ENCODE measurements around the gene MINDY4B. TPM values are rescaled to one million over a fixed set of nuclear protein-coding genes. Genes with fewer than 3 reads are reported as not detected.

MINDY4B gene
- polyA plus RNA-seq (ENCODE audit: insufficient read depth in 1 of 5, insufficient read length in 5 of 5, low replicate concordance in 1 of 5) = under 1 TPM in 1 of 5 donors, not detected in 4; 0.09 TPM
- long read RNA-seq, donor 1 = 0 reads
- long read RNA-seq, donor 2 = 0 reads
- long read RNA-seq, donor 3 = 0 reads
- long read RNA-seq, donor 4 = 0 reads
- long read RNA-seq, donor 5 = 0 reads
- long read RNA-seq, donor 6 = 0 reads
- long read RNA-seq, donor 7 = 0 reads
- long read RNA-seq, donor 8 = 0 reads

DNA sequence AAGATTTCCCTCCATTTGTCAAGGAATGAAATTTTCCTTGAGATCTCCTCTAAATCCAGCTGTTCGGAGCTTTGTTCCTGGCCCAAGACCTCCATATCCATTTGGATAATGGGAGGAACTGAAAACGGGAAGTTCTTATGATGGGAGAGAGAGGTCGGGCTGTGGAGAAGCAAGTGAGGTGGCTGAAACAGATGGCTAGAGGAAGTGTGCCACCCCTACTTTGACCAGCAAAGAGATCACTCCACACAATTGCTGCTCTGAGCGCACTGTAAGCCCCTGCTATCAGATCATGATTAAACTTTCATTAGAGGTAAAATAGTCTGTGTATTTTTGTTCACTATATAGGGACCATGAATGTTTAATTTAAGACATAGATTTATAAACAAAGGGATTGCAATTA, at the start of gene MINDY4B:
MINDY4B (minus strand) TSS at position 101 of the 400 bp plus-strand sequence; CDS start at position 101, 0 bp downstream.
- no peak for DNase-seq

DNA sequence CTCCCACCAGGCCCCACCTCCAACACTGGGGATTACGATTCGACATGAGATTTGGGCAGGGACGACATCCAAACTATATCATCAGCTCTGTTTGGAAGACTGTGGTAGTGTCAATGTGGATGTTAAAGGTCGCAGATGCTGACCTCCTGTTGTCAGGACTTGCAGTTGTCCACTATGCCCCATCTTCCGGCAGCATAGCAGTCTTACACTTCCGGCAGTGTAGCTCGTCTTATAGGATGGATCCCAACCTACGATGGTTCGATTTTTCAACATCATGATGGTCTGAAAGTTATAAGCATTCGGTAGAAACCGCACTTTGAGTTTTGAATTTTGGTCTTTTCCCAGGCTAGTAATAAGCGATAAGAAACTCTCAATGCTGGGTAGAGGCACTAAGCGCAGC, 46.7 kb upstream of the MINDY4B start:
- no peak for DNase-seq

DNA sequence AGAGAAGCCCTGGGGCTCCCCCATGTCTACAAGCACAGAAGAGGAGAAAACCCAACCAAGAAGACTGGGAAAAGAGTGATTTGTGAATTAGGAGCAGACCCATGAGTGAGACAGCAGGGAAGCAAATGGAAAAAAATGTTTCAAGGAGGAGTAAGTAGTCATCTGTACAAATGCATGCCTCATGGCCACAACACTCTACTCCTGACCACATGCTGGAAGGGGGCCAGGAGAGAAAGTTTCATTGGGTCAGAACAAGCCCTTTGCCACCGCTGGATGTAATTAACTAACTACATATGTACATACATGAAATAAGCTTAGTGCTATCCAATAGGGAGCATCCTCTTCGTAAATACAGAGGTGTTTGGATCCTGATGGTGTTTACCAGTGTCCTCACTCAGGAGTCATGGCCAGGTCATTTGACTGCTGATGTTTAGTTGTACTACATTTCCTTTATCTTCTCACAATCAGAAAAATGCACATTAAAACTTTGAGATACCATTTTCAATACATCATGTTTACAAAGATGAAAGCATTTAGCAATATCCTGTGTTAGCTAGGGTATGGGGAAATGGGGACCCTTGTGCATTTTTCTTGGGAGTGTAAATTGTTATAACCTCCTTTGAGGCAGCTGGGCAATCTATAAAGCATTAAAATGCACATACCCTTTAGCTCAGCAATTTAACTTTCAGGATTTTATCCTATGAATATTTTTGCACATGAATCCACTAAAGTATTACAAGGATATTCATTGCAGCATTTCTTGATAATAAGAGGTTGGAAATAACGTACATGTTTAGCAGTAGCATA, 40.2 kb upstream of the MINDY4B start:
- DNase-seq = no peak

DNA sequence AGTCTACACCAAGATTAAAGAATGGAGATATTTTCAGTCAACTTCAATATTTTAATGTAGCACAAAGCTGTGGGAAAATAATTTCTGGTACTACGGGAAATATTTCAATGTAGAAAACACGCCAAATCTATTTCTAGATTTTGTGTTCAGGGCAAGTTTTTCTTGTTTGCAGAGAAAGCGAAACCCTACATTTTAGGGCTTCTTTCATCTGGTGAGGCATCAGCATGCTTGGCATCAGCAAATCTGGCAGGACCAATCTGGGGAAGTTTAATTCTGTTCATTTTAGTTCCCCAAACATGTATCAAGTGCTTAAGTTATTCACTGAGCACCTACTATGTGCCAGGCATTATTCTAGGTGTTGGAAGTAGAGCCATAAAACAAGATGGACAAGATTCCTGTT, 37.0 kb upstream of the MINDY4B start:
- no peak for DNase-seq

DNA sequence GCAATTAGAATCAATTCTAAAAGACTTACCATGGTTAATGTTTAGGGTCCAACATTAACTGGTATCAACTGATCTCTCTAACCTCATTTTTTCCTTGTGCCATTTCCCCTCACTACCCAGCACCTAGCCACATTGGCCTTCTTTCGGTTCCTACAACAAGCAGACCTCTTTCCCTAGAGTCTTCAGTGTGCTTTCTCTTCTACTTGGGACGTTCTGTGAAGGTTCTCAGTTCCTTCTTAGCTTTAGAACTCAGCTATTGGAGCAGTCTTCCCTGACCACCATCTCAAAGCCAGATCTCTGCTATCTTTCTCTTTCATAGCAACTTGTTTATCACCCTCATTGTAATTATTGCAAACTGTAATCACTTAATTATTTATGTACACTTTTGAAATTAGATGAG, 31.5 kb upstream of the MINDY4B start:
- no peak for DNase-seq

DNA sequence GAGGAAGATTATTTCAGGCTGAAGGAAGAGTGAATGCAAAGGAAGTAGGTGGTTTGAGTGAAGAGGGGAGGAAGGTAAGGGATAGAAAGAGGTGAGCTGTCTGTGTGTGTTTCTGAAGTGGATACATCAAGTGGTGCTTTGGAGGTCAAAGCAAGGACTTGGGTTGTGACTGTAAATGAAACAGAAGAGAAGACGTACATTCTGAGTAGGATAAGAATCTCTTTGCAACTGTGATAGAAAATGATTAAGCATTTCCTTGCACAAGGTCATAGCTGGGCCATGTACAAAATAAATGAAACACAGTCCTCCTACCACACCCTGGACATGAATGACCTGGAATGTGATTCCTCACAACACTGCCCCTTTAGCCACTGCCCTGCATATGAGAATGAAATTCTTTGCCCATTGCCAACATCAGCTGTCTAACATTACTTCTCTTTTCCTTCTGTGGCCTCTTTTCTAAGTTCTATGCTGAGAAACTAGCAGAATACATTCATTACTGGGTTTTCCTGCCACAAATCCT, 28.3 kb upstream of the MINDY4B start:
- DNase-seq = no peak

DNA sequence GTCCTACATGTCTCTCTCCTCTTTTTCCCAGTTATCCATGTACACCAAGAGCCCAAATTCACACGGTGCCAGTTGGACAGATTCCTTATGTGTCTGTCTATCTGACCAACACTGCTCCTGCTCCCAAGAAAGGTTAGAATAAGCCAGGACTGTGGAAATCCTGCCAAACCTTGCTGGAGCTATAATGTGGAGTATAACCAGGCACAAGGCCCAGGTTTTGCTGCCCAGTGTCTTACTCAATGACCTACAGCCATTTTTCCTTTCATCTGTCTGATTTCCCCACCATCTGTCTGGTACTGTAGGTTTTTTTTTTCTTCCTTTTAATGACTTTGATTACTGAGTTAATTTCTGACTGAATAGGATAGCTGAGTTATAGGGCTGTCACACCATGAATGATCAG, 26.5 kb upstream of the MINDY4B start:
- DNase-seq = no peak

DNA sequence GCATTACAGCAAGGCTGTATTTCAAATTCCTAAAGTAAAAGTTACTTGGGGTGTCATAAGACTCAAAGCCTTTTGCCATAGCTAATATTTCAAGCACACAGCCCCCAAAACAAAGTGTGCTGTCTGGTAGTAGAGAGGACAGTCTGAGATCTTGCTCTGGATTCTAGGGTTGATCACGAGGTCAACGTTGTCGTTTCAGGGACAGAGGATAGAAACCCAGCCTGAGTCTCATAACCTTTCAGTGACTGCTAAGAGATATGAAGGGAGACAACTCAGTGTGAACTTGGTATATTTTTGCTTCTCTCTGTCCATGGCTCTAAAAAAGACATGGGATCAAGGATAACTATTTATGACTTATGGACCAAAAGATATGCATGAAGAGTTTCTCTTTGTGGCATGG, 25.6 kb upstream of the MINDY4B start:
- DNase-seq = no peak

DNA sequence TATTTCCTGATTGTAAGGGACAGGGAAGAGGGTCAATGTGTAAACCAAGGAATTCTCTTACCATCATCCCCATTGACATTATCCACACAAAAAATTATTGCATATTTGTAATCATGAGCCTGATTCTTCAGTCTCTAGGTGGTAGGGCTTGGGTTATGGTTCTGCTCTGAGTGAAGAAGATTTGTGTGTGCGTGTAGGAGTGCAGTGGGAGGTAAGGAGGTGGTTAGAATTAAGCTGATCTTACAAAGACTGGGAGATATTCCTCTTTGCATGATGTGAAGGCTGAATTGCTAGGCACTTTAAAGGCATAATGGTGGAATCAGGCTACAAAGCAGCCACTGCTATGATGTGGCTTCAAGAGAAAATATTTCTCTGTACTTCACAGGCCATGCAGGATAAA, 23.0 kb upstream of the MINDY4B start:
- no peak for DNase-seq

DNA sequence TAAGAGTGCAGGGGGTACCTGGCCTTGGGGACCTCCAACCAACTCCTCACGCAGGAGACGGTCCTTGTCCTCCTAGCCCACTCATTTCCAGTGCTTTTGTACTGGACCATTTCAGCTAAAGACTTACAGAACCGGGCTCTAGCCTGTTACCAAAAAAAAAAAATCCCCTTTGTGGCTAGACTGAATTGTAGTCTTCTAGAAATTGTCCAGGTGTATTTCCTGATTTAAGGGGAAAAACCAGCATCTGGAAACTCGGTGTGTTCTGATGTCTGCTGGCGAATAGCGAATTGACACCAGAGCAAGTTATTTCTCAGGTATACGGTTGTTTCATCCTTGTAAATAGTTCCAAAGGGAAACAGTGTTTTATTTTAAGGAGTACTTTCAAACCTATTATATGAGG, 21.1 kb upstream of the MINDY4B start:
- no peak for DNase-seq

DNA sequence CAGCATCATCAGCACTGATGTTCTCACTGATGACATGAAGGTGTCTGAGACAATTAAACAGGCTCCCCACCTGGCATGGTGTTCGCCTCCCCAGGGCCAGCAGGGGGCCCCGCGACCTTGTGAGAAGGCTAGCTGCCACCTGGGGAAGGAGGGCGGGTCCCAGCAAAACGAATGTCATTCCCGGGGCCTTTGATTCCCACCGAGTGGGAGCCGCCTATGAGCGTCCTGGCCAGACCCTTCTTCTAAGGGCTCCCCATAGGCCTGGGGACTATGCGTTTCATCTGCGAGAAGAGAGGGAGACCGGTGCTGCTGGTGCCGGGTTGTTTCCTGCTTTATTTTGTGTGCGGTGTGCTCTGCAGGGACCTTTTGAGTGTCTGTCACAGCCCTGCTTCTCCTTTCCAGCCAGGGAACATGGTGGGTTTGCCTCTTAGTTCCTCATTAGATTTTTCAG, 20.5 kb upstream of the MINDY4B start:
- DNase-seq = no peak

DNA sequence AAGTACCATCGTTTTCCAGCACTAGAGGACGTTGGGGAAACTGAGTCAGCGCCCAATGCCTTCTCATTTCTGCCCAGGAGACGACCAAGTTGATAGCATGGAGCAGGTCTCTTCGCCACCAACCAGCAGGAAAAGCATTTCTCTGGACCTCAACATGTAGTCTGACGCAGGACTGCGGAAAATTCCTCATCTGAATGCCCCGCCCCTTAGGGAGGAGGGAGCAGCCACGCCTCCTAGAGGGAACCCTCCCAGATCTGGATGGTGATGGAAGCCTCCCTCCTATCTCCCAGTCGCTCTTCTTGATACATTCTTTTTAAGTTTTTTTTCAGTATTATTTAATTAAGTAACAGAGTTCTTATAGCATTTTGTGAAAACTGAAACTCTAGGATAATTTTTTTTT, 17.4 kb upstream of the MINDY4B start:
- DNase-seq = no peak

DNA sequence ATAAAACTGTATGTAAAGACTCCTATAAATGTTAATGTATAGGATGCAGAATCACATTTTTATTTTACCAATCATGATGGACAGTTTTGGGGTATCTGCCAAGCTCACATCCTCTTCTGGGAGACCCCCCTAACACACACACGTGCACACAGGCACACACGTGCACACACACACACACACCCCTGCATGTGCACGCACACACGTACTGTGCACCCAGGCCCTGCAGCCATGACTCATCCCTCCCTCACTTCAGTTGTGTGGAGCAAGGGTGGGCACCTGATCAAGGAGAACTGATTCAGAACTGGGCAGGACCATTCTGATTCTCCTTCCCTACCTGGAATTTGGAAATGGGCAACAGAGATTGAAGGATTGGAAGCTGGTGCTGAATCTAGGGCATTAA, 16.0 kb upstream of the MINDY4B start:
- DNase-seq = no peak

DNA sequence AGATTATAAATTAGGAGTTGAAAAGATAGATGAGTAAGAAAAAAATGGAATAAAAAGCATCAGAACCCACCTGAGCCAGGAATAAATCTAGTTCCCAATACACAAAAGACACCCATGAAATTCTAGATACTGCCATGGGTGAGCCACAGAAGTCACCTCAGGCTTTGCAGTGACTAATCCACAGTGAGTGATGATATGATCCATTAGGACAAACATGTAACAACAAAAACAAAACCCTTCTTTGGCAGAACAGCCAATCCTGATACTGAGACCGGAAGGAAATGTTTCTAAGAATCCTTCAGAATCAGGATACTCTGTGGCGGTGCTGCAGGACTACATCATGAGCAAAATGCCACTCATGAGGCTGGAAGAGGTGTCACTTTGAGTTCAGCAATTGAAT, 15.0 kb upstream of the MINDY4B start:
- no peak for DNase-seq

DNA sequence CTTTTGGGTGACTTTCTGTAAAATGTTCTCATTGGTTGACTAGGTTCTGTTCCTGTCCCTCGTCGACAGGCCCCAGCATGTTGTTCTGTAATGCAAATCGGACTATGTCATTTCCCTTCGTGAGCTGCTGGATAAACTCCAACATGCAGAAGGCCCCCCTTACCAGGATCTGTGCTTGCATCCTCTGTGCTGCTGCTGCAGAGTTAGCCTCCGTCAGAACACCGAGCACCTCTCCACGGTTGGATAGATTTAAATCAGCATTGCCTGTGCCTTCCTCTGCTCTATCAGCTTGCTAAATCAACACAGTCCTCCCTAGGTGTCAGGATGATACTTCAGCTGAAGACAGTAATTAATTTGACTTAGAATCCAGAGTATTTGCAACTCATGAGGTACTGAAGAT, 12.7 kb upstream of the MINDY4B start:
- no peak for DNase-seq

DNA sequence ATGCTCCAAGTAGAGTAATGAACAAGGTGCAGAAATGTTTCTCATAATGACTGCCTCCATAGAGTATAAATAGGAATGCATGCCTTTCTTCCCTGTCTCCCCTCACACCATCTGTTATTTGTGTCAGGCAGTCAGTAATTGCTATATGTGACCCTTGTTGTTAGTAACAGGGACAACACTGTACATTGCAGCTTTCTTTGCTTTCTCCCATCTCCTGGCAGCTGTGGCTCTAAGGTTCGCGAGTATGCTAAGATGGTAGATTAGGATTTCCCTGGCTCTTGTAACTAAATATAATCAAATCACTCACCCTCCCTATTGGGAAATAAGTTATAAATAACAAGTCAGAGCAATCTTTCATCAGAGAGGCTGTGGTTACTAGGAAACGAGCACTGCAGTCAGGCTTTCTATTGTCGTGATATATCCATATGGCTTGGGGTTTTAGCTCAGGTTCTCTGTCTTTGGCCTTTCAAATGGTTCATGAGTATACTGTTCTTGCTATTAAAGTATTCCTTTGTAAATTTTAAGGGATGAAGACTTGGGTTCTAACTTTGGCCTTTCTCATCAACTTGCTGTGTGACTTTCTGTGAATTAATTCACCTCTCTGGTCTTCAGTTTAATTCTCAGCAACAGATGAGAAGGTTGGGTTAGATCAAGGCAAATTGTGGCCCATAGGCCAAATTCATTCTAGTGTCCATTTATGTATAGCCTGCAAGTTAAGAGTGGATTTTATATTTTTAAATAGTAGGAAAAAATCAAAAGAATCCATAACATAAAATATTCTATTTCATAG, 8.1 kb upstream of the MINDY4B start:
- DNase-seq = peak; percentile 38 to 55

DNA sequence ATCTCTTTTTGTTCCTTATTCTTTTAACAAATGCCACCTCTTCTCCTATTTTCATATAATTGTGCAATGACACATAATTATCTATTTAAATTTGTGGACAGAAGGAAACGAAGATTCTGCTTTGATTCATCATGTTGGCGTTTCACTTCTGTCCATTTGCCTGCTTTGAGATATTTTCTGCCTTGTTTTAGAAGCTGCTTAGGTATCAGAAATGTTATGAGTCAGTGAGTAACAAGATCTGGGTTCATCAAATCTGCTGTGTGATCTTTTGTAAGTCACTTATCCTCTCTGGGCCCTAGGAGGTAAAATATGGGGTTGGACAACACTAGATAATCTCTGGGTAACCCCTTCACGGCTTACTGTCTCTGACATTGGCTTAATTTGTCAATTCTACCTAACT, 7.3 kb upstream of the MINDY4B start:
- DNase-seq = no peak

DNA sequence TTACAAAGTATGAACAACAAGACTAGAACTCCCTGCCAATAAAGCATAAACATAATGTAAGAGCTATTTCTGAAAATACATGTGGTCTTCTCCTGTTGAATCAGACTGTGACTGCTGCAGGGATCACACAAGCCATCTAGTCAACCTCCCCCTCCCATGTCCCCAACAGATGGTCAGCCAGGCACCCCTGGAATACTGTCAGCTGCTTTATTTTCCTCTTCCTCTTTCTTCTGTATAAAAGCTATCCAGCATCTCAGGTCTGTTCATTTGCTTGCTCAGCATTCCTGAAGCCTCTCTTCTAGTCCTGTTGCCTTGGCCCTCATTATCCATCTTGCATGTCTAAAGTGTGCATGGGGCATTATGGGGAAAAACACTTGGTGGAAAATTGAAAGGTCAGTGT, 6.5 kb upstream of the MINDY4B start:
- DNase-seq = no peak

DNA sequence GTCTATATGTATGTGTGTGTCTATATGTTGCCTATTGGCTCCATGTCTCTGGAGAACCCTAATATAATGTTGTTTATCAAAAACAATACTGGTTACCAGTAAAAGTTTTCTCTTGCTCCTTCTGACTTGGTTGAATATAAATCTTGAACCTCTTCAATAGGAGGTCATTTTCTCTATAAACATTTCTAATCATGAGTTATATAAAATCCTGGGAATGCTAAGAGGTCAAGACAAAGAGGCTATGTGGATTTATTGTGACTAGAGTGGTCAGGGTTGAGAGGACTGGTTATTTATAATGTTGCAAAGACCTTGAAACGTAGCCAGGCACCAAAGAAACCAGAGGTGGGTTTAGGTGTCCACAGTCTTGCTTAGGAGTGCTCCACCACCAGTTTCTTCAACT, 1.2 kb upstream of the MINDY4B start:
- no peak for DNase-seq

DNA sequence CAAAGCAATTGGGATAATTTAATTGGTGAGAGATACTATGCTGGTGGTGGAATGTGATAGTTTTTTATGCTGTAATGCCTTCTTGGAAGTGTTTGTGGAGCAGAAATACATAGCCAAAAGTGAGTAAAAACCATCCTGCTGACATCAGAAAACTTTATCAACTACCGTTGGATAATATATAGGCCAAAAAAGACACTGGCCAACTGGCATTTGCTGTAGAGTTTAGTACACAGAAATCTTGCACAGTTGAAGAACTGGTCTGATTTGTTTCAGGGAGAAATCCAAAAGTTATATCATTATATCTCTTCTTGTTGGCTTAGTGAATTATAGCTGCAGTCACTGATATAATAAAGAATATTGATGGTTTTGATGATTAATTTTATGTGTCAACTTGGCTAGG, 507 bp upstream of the MINDY4B start:
- DNase-seq = no peak

DNA sequence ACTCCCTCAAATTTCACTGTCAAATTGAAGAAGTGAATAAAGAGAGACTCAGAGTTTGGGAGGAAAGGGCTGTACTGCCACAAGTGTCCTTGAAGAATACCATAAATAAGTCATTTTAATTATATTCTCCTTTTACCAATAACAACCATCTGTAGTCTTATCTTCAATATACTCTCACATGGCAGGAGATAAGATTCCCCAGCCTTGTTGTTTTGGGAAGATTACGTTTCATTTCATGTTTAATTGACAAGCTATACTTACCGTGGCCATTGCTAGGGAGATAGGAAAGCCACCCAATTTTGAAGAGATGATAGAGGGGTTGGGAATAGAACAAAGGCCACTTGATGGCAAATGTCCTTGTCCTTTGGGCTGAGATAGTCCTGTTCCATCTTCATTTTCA, 2.3 kb downstream of the MINDY4B start:
- DNase-seq = no peak

DNA sequence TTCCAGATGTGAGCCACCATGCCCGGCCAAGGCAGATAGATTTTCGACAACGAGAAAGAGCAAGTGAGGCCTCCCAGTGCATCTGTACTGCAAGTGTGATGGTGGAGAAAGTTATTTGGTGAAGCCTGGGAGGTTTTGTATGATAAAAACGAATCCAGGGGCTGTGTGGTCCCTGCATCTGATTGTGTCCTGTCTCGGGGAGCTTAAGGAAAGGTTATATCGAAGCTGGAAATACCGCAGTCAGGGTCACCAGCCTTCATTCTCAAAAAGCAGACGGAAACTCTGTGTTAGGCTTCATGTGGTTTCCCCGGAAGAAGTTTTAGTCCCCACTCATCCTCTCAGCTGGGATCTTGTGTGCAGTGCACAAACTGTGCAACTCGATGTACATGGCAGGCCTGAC, 3.4 kb downstream of the MINDY4B start:
- DNase-seq = no peak

DNA sequence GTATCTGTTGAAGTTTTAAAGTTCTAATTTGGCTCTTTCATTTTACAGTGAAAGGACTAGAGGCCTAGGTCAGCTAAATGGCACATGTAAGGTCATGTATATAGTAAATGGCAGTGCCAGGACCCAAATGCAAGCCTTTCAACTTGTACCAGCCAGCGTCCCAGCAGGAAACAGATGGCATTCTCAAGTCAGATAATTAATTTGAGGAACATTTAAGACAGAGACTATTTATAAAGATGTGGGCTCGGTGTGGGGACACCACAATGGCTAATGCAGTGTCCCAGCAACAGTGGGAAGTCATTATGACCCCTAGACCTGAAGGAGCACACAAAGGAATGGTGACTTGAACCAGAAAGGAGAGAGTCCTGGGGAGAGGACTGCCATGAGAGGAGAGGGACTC, 6.1 kb downstream of the MINDY4B start:
- no peak for DNase-seq

Measured in right lung (tissue), 10 donors.